Sigmoid colon (tissue), 4 donors: Measurements from ENCODE around the gene SH3GL2.

Experiments used
- EP300 ChIP-seq, 4 donors: sonication (generic); formaldehyde crosslinking; IDR thresholded peaks; one replicate each; pipeline ENCODE4 v1.6.1; 2017; ENCODE audit warnings: antibody characterized with exemption in 4 of 4
- POLR2A ChIP-seq, 2 donors: fragments of 450-650 bp; IDR thresholded peaks; one replicate each; pipeline ENCODE4 v1.6.1; 2016; ENCODE audit warnings: antibody characterized with exemption in 2 of 2, mild to moderate bottlenecking in 2 of 2, moderate library complexity in 2 of 2
- TF ChIP-seq, protein P1 (sequence below), 4 experiments: fragments of 450-650 bp in 3 of 4; fragments of 200-600 bp in 1 of 4; IDR thresholded peaks; one replicate each; pipeline ENCODE4 v1.5.1; 2016 to 2019; ENCODE audit warnings: antibody characterized with exemption in 4 of 4, mild to moderate bottlenecking in 3 of 4, moderate library complexity in 2 of 4

DNA sequence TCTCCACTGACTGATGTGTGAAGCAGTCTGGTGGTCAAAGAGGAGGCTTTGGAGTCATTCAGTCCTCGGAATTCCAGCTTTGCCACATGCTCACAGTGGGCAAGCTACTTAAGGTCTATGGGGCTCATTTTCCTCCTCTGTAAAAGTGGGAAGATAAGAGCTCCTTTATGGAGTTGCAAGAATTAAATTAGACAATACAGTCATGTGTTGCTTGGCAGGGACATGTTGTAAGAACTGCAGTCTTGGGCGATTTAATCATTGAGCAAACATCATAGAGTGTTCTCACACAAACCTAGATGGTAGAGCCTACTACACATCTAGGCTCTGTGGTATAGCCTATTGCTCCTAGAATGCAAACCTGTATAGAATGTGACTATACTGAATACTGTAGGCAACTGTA is 253.9 kb downstream of the SH3GL2 start:
- TF ChIP-seq, protein P1, sequence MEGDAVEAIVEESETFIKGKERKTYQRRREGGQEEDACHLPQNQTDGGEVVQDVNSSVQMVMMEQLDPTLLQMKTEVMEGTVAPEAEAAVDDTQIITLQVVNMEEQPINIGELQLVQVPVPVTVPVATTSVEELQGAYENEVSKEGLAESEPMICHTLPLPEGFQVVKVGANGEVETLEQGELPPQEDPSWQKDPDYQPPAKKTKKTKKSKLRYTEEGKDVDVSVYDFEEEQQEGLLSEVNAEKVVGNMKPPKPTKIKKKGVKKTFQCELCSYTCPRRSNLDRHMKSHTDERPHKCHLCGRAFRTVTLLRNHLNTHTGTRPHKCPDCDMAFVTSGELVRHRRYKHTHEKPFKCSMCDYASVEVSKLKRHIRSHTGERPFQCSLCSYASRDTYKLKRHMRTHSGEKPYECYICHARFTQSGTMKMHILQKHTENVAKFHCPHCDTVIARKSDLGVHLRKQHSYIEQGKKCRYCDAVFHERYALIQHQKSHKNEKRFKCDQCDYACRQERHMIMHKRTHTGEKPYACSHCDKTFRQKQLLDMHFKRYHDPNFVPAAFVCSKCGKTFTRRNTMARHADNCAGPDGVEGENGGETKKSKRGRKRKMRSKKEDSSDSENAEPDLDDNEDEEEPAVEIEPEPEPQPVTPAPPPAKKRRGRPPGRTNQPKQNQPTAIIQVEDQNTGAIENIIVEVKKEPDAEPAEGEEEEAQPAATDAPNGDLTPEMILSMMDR (IDR thresholded peaks at IDR 0.05), result no peak
- TF ChIP-seq EP300 (IDR thresholded peaks at IDR 0.05), result no peak
- no peak for TF ChIP-seq POLR2A (IDR thresholded peaks at IDR 0.05)
